GM15510 (cell line): ENCODE results near the gene KRTAP5-3.

Experiments
- POLR2A ChIP-seq: IDR thresholded peaks from 3 replicates; pipeline ENCODE4 v1.6.1; 2011; ENCODE audit warnings: borderline replicate concordance; ENCODE audit not compliant: insufficient read length; ENCODE audit errors: extremely low read depth

The KRTAP5-3 gene

DNA sequence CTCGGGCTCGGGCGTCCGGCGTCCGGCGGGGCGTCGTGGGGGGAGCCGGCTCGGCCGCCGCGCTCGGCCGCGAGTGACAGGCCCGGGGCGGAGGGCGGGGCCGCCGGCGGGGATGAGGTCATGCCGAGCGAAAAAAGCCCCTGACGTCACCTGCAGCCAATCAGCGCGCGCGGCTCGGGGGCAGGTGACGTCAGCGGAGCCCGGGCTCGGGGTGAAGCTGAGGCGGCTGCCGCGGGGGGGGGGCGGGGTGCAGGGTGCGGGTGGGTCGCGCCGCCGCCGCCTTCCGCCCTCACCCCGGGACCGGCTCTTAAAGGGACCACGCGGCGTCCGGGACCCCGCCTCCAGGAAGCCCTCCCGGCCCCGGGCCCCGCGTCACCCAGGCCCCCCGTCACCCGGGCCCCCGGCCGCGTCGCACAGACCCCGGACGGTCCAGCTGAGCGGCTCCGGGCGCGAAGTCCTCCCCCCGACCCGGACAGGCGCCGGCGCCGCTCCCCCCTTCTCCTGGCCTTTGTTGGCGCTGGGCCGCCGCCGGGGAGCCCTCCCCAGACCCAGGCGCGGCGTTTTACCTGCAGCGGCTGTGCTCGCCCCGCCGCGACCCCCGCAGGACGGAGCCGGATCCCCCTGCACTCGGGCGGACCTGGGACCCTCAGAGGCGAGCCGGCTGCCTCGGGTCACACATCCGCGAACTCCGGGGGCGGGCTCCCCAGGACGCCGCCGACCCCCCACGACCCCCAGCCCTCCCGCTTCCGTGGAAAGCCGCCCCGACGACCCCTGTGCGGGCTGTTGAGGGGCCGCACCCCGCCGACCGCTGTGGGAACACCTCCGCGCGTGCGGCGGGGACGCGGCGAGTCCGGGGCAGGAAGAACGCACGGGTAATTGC, 35.8 kb downstream of the KRTAP5-3 start, which contains the start of gene DUSP8:
Gene DUSP8, minus strand, starts transcription at position 75 of the 880 bp plus-strand sequence. CDS start 6,445 bp downstream, outside the sequence.
- TF ChIP-seq POLR2A, result no peak

DNA sequence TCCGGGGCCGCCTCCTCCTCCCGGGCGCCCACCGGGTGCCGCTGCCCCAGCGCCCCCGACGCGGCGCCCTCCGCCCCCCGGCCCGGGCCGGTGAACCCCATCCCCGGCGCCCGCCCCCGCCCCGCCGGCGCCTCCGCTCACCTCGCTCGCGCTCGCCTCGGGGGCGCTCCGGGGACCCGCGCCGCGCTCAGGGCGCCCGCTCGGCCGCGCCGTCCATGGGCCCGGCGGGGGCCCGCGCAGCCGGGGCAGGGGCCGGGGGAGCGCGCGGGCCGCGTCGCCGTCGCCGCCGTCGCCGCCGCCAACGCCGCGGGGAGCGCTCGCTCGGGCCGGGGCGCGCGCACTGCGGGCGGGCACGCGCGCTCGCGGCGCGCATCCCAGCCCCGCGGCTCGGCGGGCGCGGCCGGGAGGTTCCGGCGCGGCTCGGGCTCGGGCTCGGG, 36.5 kb downstream of the KRTAP5-3 start:
- no peak for TF ChIP-seq POLR2A

DNA sequence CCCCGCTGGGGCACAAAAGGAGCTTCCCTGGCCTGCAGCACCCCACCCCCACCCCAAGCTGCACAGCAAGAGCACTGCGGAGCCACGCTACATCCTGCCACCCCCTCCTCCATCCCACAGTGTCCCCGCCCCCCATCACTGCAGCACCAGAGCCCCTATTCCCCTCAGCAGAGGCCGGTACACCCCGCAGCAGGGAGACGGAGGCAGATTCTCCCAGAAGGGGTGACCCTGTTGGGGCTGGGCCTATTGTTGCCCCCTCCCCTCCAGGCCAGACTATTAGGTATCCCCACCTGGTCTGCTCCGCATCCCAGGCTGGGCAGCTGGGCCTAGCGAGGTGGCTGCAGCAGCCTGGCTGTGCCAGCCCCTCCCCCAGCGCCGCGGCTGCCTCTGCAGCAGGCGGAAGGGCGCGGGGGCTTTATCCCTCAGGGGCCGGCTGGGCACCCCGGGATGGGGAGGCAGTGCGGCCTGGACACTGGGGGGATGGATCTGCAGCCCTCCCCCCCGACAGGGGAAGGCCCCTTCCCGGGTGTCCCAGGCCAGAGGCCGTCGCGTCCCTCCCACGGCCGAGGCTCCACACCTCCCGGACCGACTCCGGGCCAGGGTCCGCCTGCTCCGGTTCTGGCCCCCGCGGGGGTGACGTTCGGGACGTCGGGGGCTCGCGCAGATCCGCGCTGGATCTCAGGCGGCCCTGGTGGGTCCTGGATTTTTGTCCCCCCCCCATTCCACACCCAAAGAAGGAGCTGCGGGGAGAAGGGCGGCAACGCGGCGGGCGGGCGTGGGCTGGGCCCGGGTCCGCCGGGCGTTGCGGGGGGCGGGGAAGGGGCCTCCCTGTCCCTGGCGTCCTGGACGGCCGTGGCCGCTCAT, 37.1 kb downstream of the KRTAP5-3 start:
- no peak for TF ChIP-seq POLR2A

DNA sequence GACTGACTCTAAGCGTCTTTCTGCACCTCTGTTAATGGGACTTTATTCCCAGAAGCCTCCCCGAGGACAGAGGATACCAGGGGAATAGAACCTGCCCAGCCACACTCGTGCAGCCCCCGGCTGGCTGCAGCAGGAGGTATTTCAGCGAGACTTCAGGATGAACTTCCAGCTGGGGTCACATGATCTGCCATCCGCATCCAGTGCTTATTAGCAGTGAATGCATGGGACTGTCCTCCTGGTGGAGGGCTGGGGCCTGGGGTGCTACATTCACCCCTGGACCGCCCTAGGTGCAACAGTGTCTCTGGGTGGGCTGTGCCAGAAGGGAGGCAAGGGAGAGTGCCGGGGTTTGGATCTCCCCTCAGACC, 37.8 kb downstream of the KRTAP5-3 start:
- TF ChIP-seq POLR2A, result no peak

DNA sequence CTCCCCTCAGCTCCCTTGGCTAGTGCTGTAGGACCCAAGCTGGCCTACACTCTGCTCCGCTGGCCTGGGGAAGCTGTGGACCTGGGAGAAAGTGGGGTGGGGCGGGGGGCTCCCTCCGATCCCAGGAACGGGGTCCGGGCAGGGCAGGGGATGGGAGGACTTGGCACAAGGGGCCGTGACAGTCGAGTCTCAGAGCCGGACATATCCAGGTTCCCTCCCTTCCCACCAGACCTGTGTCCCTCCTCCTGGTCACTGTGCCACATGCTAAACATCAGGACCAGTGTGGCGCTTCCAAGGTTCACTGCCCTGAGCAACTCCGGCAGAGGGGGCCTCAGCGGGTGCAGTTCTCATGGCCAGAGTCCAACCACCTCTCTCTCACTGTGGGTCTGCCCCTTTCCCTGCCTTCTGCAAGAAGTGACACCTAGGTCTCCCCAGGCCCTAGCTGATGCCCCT, 38.2 kb downstream of the KRTAP5-3 start:
- no peak for TF ChIP-seq POLR2A

DNA sequence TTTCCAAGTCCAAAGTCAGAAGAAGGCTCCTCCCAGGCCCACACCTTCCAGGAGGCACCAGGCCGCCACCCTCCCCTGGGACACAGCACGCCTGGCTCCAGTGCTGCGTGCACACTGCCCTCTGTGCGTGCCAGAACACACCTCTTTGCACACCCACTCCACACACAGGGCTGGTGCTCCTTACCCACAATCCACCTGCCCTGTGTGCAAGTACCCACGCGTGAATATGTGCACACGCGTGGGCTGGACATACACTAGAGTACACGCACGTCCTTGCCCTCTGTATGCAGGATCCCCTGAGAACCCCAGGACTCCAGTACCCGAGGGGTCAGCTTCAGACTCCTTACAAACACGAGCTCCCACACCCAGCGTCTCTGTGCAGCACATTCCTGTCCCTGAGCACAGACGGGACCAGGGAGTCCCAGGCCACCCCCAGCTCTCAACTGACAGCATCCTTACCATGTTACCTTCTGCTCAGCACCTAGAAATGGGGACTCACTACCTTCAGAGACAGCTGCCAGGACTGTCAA, 38.9 kb downstream of the KRTAP5-3 start:
- TF ChIP-seq POLR2A, result no peak

DNA sequence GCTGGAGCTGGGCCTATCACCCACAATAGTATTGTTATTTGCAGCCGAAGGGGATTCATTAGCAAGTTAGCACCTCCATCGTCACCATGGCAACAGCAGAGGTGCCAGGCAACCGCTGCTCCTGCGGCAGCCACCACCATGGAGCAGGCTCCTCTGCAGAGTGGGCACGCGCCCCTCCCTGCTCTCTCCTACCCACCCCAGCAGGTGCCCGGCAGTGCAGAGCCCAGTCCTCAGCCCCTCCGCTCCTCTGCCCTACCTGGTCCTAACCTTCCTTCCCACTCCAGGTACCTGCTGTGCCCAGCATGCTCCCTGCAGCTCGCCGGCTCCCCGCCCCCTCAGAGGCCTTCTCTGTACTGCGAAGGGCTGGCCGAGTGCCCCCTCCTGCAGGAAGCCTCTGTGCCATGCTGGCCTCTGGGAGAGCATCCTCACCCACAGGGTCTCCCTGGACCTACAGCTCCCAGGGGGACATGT, 39.8 kb downstream of the KRTAP5-3 start:
- no peak for TF ChIP-seq POLR2A

DNA sequence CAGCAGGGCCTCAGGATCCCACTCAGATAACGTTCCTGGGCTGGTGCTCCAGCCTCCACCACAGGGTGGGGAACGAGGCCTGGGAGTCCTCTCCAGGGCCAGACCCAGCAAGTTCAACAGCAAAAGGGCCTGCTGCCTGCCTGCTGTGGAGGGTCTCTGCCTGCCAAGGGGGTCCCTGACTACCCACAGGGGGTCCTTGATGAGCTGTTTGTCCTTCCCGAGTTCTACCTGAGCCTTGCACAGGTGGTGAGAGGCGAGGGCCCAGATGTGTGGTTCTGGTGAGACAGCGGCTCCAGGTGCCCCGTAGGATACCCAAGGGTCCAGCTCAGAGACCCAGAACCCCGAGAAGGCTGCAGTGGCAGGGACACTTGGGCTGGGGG, 40.6 kb downstream of the KRTAP5-3 start:
- no peak for TF ChIP-seq POLR2A

DNA sequence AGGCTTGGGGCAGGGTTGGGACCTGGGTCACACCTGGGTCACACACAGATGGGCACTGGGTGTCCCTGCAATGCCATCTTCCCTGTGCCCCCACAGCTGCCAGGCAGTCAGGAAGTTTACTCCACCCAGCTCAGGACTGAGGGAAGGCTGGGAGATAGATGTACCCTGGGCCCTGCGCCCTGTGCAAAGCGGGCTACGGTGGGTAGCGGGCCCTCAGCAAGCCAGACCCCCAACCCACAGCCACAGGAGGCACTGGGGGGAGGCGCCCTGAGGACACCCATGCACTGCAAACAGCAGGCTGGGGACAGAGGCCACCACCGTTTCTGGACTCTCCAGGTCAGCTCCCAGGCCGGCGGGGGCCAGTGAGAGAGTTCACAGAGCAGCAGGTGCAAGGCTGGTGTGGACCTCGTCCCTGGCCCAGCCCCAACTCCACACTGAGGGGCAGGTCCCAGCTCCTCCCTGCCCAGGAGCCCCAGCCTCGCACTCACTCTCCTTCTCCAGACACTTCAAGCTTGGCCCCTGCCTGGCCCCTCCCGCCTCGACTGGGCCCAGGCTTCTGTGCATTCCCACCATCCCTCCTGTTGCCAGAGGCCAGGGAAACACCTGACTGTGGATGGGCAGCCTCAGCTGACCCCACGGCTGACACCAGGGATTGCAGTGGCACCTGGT, 41.1 kb downstream of the KRTAP5-3 start:
- no peak for TF ChIP-seq POLR2A

DNA sequence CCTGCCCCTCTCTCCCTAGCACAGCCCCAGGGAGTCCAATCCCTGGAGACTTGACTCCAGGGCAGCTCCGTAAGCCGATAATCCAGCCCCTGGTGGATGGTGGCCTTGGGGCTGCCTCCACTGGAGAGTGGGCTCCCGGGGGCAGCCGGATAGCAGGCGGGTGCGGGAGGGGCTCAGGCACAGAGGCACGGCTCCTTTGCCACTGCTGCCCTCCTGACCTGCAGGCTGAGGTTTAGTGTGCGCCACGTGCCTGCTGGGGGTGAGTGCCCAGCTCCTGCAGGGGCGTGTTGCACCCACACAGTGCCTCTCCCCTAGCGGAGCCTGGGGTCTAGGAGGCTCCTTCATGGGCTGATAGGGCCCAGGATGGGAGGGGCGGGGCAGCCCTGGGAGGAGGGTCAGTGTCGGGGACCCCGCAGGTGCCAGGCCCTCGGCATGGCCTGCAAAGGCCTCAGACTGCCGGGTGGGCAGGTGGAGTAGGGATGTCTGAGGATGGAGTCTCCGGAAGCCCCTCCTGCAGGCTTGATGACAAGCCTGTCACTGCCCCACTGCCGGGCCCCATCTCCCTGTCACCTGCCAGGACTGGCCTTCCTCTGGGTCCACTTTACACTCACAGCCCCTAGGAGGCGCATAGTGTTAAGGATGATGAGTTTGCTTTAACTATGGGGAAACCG, 41.7 kb downstream of the KRTAP5-3 start:
- no peak for TF ChIP-seq POLR2A

DNA sequence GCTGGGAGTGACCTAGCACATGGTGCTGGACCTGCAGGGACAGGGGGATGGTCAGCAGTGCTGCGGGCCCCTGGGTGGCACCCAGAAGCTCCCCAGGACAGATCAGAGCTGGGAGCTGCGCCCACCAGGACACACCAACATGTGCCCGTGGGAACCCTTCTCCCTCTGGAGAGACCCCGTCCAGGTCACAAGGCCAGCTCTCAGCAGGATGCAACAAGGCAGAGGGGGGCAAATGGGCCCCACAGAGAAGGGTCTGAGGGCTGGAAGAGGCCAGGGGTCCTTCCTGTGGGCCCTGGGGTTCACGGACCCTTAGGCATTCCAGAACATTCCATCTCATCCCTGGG, 42.4 kb downstream of the KRTAP5-3 start:
- TF ChIP-seq POLR2A, result no peak

DNA sequence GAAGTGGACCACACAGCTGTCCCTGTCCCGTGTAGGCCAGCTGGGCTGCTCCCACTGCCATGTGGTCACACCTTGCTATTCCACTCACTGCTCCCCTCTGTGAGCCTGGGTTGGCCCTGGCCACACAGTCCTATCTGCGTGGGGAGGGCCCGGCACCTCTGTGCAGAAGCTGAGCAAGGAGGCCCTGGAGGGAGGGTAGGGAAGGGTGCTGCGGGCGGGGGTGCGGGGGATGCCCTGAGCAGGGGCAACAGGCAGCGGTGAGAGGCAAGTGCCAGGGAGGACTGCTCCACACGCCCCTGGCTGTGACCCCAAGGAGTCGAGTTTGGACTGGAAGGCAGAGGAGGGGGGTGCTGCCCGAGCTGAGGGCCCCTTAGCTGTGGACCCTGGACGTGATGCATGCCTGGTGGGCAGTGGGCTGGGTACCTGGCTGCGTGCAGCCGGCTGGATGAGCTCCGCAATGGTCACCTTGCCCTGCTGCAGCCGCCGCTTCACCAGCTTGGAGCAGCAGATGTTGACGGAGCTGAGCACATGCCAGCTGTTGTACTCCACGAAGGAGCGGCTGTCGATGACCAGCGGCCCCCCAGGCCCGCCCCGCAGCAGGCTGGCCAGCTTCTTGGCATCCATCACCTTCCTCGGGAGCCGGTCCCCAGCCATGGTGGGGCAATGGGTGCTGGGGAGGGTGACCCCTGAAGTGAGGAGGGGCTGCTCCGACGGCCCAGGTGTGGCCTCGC, 42.9 kb downstream of the KRTAP5-3 start:
- TF ChIP-seq POLR2A, result no peak

DNA sequence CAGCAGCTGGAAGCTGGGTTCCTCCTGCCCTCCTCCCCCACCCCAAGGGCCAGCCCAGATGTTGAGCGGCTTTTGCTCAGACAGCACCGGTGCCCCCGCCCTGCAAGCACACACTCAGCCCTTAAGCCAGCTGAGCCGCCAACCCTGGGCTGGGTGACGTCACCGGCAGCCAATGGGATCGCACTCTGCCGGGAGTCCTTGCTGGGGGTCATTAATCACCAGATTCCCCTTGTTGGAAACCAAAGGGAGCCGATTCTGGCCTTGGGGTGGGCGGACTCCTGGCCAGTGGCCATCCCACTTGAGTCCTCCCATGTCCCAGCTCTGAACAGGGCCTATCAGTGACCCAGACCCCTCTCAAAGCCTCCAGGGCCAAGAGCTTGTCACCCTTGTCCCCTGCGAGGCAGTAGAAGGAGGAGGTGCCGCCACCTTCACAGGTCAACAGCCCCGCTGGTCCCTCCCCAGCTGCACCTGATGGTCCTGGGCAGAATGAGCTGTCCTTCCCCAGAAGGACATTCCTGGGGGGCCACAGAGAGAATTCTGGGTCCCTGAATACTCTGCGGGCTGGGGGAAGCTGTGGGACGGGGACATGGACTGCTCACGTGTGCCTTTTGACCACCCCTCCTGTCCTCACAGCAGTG, 43.6 kb downstream of the KRTAP5-3 start:
- TF ChIP-seq POLR2A, result no peak
